M059J (cell line): ENCODE measurements around the gene ME2. TPM values are rescaled to one million over a fixed set of nuclear protein-coding genes. Genes with fewer than 3 reads are reported as not detected.
"Not testable (repeated sequence)": the region's sequence is repeated elsewhere in the genome, so short reads cannot be mapped to it uniquely, and the experiment has no call there.

Experiments
- DNase-seq: peaks from one replicate; pipeline ENCODE4 v3.0.0-alpha.2; 2012; ENCODE audit warnings: low read depth
- total RNA-seq: library from RNA; depleted of rRNA; stranded (reverse); fragments of >200 nt; shearing (Covaris generic); gene quantifications from 2 replicates; pipeline ENCODE4 v1.2.3, GENCODE V29; 2014; rRNA removed

Gene ME2
- total RNA-seq, 1 experiment from 2014 or later = 46.0 TPM

DNA sequence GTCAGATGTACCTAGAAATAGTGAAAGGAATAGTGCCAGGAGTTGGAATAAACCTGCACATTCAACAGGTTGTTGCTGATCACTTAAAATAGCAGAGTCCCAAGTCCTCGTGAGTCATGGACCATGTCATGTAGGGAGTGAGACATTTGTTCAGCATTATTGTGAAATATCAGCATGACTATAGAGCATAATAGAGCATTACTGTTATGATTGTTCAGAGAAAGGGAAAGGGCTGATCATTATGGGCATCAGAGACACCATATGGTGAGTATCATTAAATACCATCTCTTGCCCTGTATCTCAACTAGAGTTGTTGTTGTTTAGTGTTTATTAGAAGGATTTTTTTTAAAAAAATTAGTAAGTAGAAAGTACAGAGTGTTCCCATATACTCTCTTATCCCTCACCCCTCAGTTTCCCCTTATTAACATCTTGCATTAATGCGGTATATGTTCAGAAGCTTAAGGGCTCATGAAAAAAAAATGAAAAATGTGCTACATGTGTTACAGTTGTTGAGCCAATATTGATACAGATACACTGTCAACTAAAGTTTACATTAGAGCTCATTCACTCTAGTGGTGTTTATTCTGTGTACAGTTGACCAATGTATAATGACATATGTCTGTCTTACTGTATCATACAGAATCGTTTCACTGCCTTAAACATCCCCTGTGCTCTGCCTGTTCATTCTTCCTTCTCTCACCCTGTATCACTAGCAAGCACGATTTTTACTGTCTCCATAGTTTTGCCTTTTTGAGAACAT lies 94.6 kb downstream of the ME2 start:
- DNase-seq = peak; percentile 57

DNA sequence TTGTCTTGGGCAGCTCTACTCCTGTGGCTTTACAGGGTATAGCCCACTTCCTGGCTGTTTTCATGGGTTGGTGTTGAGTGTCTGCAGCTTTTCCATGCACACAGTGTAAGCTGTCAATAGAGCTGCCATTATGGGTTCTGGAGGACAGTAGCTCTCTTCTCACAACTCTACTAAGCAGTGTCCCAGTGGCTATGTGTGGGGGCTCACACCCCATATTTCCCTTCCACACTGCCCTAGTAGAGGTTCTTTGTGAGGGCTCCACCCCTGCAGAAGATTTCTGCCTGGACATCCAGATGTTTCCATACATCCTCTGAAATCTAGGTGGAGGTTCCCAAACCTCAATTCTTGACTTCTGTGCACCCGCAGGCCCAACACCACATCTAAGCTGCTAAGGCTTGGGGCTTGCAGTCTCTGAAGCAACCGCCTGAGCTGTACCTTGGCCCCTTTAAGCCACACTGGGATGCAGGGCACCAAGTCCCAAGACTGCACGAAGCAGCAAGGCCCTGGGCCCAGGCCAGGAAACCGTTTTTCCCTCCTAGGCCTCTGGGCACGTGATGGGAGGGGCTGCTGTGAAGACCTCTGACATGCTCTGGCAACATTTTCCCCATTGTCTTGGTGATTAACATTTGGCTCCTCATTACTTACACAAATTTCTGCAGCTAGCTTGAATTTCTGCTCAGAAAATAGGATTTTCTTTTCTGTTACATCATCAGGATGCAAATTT lies 98.3 kb downstream of the ME2 start:
- no peak for DNase-seq

DNA sequence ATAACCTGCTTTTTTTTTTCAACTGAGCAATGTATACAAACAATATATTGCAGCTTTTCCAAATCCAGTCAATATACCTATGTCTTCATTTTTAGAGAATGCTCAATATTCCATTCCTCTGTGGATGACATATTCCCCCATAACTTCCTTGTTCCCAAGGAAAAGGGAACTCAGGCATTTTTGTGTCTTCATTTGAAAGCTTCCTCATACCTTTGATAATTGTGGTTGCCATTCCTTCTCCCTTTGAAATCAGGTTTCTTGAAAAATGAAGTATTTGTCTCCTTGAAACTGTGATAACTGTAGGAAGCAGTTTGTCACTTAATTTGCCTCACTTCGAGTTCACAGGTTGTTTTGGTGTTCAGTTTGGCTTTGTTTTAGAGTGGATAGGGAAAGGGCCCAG lies 102.5 kb downstream of the ME2 start:
- no peak for DNase-seq

DNA sequence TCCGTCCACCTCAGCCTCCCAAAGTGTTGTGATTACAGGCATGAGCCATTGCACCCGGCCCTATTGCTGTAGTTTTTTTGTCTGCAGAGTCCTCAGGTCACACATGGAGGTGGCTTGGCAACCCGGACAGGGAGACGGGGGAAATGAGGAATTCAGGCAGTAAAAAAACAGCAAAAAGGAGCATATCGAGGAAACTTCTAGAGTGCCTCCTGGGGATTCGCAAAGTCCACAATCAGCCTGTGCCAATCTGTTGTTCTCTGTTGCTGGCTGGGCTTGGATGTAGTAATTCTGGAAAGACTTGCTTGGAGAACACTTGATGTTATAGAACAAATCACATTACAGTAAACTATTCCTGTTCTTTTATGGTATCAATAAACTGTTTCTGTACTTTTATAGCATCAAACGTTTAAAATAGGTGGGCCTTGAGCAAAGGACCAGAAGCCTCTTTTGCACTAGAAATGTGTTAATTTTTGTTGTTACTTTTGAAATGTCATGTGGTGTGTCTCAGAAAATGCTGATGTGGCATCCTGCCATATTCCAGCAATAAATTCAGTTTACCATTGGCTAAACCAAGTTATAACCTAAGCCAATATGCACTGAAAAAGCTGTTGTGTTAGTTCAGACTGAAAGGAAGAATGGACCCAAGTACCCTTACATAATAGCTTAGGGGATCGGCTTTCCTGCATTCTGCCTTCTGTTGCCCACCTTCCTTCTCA lies 103.3 kb downstream of the ME2 start:
- DNase-seq = no peak

DNA sequence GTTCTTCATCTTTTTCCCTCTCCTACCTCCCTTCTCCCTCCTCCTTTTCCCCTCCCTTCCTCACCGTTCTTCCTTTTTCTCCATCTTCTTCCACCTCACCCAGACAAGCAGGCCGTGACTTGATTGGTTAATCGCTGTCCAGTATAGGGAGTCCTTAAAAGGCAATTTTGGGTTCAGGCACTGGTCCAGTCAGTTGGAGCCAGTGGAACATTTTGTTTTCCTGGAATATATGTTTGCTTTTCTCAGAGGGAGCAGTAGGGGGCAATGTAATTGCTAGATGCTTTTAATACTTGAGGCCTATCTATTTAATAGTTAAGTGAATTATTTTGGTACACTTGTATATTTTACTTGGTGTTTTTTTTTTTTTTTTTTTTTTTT lies 103.9 kb downstream of the ME2 start:
- DNase-seq = peak; percentile 6

DNA sequence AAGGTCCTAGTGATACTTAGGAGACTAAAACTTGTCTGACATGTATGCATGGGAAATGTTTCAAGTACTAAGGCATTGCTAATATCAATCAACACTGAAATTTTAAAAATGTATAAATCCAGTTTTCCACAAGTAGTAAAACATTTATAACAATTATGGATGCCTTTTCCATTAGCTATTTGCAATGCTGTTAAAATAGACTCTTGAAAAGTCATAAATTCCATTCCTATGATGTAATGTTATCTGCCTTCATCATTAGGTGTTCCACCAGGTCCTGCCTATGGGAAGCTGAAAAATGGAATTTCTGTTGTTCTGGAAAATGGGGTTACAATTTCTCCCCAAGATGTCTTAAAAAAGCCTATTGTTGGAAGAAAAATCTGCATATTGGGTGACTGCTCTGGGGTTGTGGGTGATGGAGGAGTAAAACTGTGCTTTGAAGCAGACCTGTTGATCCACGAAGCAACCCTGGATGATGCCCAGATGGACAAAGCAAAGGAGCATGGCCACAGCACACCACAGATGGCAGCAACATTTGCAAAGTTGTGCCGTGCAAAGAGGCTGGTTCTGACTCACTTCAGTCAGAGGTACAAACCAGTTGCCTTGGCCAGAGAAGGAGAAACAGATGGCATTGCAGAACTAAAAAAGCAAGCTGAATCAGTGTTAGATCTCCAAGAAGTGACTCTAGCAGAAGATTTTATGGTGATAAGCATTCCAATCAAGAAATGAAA lies 107.6 kb downstream of the ME2 start:
- peak; percentile 71 for DNase-seq

DNA sequence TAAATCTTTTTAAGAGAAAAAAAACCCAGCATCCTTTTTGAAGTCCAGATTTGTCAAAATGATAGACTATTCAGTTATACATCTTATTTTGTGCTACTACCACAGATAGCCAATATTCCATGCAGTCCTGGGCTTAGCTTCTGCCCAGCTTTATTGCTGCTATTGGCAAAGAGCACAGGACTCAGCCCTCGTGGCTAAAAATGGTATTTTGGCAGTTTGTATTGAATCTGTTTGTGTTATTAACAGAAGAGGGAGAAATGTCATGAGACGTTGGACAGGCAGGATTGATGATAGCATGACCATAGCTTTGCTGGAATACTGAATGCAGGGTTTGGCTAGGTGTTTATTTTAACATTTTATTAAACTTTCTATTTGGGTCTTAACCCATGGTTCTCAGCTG lies 108.3 kb downstream of the ME2 start:
- DNase-seq = peak; percentile 12

DNA sequence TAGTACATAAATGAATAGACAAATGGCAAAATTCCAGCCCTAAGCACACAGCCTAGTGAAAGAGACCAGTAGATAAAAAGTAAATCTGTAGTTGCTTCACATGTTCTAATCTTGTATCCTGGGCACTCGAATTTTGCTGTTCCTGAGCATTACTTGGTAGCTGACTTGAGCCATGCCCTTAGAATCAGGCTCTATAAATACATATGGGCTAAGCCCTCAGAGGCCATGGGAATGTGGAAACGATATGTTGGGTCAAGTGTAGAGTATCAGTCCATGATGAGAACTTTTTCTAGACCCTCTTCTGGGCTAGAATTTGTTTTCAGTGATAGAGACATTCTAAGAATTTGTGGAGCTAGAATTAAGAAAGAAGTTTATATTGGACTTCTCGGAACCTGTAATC lies 110.8 kb downstream of the ME2 start:
- no peak for DNase-seq

DNA sequence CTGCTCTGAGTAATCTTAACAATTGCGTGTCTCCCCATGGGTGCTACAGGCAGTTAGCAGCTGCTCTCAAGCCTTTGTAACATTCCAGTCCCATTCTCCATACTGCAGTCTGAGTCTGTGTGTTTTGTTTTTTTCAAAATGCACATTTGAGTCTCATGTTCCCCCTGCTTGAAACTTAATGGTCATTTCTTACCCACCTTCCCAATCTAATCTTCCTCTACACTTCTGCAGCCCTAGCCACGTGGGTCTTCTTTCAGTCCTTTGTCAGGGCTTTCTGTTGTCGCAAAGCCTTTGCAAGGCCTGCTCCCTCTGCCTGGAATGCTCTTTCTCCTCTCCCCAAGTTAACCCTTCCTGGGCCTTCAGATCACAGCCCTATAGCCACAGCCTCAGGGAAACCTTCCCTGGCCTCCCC lies 113.4 kb downstream of the ME2 start:
- DNase-seq = no peak

DNA sequence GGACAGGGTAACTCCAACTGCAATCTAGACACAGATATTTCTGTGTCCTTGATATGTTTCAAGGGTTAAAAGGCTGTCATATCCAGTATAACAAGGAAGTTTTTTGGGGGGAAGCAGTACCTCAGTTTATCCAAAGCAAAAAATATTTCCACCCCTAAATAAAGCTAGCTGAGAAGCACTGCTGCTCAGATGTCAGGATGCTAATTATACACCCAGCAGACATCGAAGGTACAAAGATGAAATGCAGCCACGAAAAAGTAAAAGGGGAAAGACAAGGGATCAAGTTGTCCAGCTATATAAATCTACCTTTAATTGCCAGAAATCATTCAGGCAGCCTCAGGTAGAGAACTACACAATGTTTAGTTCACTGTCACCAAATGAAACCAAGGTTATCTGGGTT lies 115.1 kb downstream of the ME2 start:
- DNase-seq = no peak

DNA sequence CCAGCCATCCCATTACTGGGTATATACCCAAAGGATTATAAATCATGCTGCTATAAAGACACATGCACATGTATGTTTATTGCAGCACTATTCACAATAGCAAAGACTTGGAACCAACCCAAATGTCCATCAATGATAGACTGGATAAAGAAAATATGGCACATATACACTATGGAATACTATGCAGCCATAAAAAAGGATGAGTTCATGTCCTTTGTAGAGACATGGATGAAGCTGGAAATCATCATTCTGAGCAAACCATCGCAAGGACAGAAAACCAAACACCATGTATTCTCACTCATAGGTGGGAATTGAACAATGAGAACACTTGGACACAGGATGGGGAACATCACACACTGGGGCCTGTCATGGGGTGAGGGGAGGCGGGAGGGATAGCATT lies 124.3 kb downstream of the ME2 start:
- DNase-seq = not testable (repeated sequence)

Other genes with a start within 250 kb of the ME2 start
- not detected in 2 replicates for gene MRO, start 59.1 kb upstream of the ME2 start, total RNA-seq
- gene ELAC1, start 88.9 kb downstream of the ME2 start, total RNA-seq = 4.2 and 5.8 TPM in 2 replicates
- 73.1 and 110 TPM in 2 replicates for gene SMAD4, start 151.1 kb downstream of the ME2 start, total RNA-seq